Lower leg skin (tissue), 3 donors: ENCODE data around the gene EVI5.

Experiments used
- POLR2A ChIP-seq, 2 donors: fragments of 450-650 bp; IDR thresholded peaks; one replicate each; pipeline ENCODE4 v1.6.1; 2016 to 2017; ENCODE audit warnings: antibody characterized with exemption in 2 of 2, mild to moderate bottlenecking in 1 of 2, moderate library complexity in 1 of 2
- TF ChIP-seq, protein P1 (sequence below), 3 donors: fragments of 450-650 bp; IDR thresholded peaks; one replicate each; pipeline ENCODE4 v1.5.1; 2016; ENCODE audit warnings: antibody characterized with exemption in 3 of 3, mild to moderate bottlenecking in 3 of 3, moderate library complexity in 2 of 3

DNA sequence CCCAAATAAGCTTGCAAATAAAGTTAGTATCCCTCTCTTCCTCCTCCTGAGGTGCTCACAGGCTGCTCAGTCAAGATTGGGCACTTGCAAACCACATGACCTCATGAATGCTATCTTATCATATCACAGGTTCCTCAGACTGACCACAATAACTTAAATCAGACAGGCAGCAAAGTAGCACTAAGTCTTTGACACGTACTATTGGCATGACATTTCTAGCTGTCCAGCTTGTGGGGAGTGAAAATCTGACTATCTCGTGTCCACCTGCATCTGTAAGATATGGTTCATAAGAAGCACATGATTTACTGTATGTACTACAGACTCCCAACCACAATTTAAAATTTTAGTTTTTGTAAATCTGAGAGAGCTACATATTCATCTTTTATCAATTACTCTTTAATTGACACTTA lies 240.1 kb downstream of the EVI5 start:
- TF ChIP-seq, protein P1, sequence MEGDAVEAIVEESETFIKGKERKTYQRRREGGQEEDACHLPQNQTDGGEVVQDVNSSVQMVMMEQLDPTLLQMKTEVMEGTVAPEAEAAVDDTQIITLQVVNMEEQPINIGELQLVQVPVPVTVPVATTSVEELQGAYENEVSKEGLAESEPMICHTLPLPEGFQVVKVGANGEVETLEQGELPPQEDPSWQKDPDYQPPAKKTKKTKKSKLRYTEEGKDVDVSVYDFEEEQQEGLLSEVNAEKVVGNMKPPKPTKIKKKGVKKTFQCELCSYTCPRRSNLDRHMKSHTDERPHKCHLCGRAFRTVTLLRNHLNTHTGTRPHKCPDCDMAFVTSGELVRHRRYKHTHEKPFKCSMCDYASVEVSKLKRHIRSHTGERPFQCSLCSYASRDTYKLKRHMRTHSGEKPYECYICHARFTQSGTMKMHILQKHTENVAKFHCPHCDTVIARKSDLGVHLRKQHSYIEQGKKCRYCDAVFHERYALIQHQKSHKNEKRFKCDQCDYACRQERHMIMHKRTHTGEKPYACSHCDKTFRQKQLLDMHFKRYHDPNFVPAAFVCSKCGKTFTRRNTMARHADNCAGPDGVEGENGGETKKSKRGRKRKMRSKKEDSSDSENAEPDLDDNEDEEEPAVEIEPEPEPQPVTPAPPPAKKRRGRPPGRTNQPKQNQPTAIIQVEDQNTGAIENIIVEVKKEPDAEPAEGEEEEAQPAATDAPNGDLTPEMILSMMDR (IDR thresholded peaks at IDR 0.05): no peak
- TF ChIP-seq POLR2A (IDR thresholded peaks at IDR 0.05): no peak
